Measurements from ENCODE around the gene KIAA1217. TPM values are rescaled to one million over a fixed set of nuclear protein-coding genes. Genes with fewer than 3 reads are reported as not detected.

The KIAA1217 gene
- polyA plus RNA-seq, 1 experiment: 2.2 TPM

DNA sequence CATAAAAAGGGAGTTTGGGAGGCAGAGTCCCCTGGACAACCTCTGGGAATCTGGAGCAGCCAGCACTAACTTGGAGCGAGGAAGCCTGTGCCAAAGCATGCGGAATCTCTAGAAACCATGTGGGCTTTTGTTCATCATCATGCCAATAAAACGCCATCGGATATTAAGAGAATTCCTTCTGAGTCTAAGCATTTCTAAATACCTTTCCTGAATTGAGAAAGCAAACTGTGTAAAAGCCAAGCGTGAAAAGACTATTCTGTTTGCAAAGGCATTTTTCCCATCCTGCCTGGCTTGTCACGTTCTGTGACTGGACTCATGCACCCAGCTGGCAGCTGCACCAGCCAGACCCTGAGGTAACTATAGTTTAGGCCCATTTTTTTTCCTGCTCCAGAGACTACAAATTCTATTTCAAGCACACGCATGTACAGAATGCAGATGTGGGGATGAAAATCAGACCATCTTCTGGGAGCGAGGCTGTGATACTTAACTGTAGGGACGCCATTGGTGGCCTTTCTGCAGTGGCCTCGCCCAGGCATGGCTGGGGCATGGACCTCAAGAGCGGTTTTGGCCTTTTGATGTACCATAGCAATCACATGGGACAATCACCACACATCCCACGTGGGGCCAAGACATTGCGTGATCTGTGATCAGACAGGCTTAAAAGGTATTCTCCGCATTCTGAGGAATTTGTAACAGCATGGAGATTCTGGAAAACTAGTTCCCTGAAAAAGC lies 218.9 kb downstream of the KIAA1217 start:
- DNase-seq (ENCODE audit: low read depth): peak; percentile 60
- H3K4me3 ChIP-seq (ENCODE audit: low read depth, low read length): no peak overlapping the region
- POLR2A ChIA-PET: interaction anchor here (0.6 kb wide), 1 partner anchor 67 kb away, joined by 3 read pairs; no protein-coding TSS in a partner anchor
- CTCF ChIA-PET: interaction anchor here (0.9 to 1.5 kb wide), 4 partner anchors 9 to 38 kb away, joined by 3 to 6 read pairs (median 5); no protein-coding TSS in a partner anchor
- TF ChIP-seq, protein P1, sequence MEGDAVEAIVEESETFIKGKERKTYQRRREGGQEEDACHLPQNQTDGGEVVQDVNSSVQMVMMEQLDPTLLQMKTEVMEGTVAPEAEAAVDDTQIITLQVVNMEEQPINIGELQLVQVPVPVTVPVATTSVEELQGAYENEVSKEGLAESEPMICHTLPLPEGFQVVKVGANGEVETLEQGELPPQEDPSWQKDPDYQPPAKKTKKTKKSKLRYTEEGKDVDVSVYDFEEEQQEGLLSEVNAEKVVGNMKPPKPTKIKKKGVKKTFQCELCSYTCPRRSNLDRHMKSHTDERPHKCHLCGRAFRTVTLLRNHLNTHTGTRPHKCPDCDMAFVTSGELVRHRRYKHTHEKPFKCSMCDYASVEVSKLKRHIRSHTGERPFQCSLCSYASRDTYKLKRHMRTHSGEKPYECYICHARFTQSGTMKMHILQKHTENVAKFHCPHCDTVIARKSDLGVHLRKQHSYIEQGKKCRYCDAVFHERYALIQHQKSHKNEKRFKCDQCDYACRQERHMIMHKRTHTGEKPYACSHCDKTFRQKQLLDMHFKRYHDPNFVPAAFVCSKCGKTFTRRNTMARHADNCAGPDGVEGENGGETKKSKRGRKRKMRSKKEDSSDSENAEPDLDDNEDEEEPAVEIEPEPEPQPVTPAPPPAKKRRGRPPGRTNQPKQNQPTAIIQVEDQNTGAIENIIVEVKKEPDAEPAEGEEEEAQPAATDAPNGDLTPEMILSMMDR (IDR thresholded peaks at IDR 0.05; ENCODE audit: insufficient read depth, low read depth, low read length): no peak
- no peaks in the 10 kb centered on the region for H3K27me3 ChIP-seq (ENCODE audit: control insufficient read depth, insufficient read depth, low read length)
- no peaks in the 10 kb centered on the region for H3K36me3 ChIP-seq (ENCODE audit: control insufficient read depth, insufficient read depth, low read length)

DNA sequence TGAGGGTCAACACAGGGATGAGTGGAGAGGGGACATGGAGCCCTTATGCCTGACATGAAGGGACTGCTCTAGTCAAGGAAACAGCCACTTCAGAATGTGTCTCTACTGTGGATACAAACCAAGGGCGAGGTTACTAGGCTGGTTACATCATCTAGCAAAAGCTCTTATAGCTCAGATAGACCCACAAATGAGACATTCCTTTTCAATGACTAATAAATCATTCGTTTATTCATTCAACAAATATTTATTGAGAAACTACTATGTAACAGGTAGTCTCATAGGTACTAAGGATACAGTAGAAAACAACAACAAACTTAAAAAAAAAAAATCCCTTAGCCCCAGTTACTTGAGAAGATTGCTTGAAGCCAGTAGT lies 219.5 kb downstream of the KIAA1217 start:
- Histone ChIP-seq H3K4me3 (ENCODE audit: low read depth, low read length) (no peak overlapping the region), H3K36me3 (ENCODE audit: control insufficient read depth, insufficient read depth, low read length) (no peaks in the 10 kb centered on the region), H3K27me3 (ENCODE audit: control insufficient read depth, insufficient read depth, low read length) (no peaks in the 10 kb centered on the region)
- TF ChIP-seq, protein P1 (IDR thresholded peaks at IDR 0.05; ENCODE audit: insufficient read depth, low read depth, low read length): no peak
- ChIA-PET POLR2A (interaction anchor here (0.6 kb wide), 1 partner anchor 67 kb away, joined by 3 read pairs; no protein-coding TSS in a partner anchor), CTCF (interaction anchor here (0.6 to 1.5 kb wide), 3 partner anchors 9 to 91 kb away, joined by 4 to 6 read pairs (median 5); no protein-coding TSS in a partner anchor)
- no peak for DNase-seq (ENCODE audit: low read depth)

- Histone ChIP-seq H3K4me3 (ENCODE audit: low read depth, low read length) (no peak overlapping the region), H3K36me3 (ENCODE audit: control insufficient read depth, insufficient read depth, low read length) (no peaks in the 10 kb centered on the region), H3K27me3 (ENCODE audit: control insufficient read depth, insufficient read depth, low read length) (no peaks in the 10 kb centered on the region)
- TF ChIP-seq, protein P1 (IDR thresholded peaks at IDR 0.05; ENCODE audit: insufficient read depth, low read depth, low read length): no peak
- ChIA-PET CTCF (interaction anchor here (1.0 to 1.3 kb wide), 2 partner anchors 72 to 82 kb away, joined by 3 read pairs; no protein-coding TSS in a partner anchor), POLR2A (no interaction called here)
- no peak for DNase-seq (ENCODE audit: low read depth)
Observed at GRCh38 chr10:24430591-24430990, 221.7 kb downstream of the KIAA1217 start.

DNA sequence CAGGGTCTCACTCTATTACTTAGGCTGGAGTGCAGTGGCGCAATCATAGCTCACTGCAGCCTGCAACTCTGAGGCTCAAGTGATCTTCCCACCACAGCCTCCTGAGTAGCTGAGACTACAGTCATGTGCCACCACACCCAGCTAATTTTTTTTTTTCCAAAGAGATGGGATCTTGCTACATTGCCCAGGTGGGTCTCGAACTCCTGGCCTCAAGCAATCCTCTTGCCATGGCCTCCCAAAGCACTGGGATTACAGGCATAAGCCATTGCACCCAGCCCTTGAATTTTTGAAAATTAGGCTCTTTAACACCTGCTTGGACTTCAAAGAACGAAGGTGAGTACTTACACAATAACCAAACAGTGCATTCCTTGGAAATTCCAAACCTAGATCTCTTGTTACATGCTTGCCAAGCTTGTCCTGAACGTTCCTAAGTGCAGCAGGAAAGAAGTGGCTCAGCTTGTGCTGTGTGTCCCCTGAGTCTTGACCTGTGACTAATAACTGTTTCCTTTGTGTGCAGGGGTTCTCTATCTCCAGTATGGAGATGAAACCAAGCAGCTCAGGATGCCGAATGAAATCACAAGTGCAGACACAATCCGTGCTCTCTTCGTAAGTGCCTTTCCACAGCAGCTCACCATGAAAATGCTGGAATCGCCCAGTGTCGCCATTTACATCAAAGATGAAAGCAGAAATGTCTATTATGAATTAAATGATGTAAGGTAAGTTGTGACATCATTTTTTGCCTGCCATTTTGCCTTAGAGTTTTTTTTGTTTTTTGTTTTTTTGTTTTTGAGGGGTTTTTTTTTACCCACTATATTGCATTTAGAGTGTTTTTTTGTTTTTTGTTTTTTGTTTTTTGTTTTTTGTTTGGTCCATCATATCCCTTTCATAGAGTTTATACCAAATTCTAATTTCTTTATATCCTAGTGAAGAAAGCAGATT lies 223.8 kb downstream of the KIAA1217 start:
- DNase-seq (ENCODE audit: low read depth): no peak
- no peaks in the 10 kb centered on the region for H3K27me3 ChIP-seq (ENCODE audit: control insufficient read depth, insufficient read depth, low read length)
- TF ChIP-seq, protein P1 (IDR thresholded peaks at IDR 0.05; ENCODE audit: insufficient read depth, low read depth, low read length): no peak
- H3K4me3 ChIP-seq (ENCODE audit: low read depth, low read length): no peak overlapping the region
- no peaks in the 10 kb centered on the region for H3K36me3 ChIP-seq (ENCODE audit: control insufficient read depth, insufficient read depth, low read length)
- ChIA-PET POLR2A (no interaction called here), CTCF (no interaction called here)

DNA sequence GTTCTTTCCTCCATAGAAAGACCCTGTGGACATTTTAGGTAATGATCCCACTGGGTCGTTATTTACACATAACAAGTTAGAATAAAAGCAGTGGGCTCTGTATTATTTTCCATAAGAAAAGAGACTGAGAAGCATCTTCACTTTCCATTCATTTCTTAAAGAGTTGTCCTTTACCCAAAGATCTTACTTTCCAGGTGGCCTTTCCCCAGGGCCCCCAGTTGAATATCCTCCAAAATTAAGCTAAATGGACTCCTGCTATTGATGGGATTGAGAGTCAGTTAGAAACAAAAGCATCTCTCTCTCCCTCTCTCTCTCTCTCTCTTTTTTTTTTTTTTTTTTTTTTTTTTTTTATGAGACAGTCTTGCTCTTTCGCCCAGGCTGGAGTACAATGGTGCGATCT lies 224.8 kb downstream of the KIAA1217 start:
- CTCF ChIA-PET: interaction anchor here (0.6 kb wide), 2 partner anchors 56 to 68 kb away, joined by 3 read pairs; no protein-coding TSS in a partner anchor
- H3K4me3 ChIP-seq (ENCODE audit: low read depth, low read length): no peak overlapping the region
- H3K27me3 ChIP-seq (ENCODE audit: control insufficient read depth, insufficient read depth, low read length): no peaks in the 10 kb centered on the region
- POLR2A ChIA-PET: no interaction called here
- no peaks in the 10 kb centered on the region for H3K36me3 ChIP-seq (ENCODE audit: control insufficient read depth, insufficient read depth, low read length)
- DNase-seq (ENCODE audit: low read depth): no peak
- TF ChIP-seq, protein P1 (IDR thresholded peaks at IDR 0.05; ENCODE audit: insufficient read depth, low read depth, low read length): no peak

All from BJ (cell line).